IMR-90 (cell line): ENCODE data around the gene BAD. TPM values are rescaled to one million over a fixed set of nuclear protein-coding genes. Genes with fewer than 3 reads are reported as not detected.

Source experiments
- ATAC-seq: fragments of 200-7000 bp; cut with Tn5 transposase; 2 replicates; pipeline ENCODE4 v1.9.1; 2020; ENCODE audit warnings: low read depth, mild to moderate bottlenecking, moderate library complexity
- BruUV-seq: library from RNA; stranded (reverse); fragments of 400-500 nt; replicated peaks from 2 replicates; lab custom pipeline; 2021; lab: Mats Ljungman, UMichigan
- CTCF ChIA-PET: fragments of 300-600 bp; formaldehyde crosslinking; extraction: SDS; loops from one replicate; lab custom pipeline; 2021; ENCODE audit warnings: antibody characterized with exemption; lab: Yijun Ruan, JAX
- POLR2A ChIA-PET: fragments of 300-600 bp; sonication (Branson Sonifier 250); formaldehyde crosslinking; loops from one replicate; lab custom pipeline; 2022; ENCODE audit warnings: antibody characterized with exemption; ENCODE audit not compliant: unreplicated experiment; lab: Charles Lee
- DNase-seq: peaks from one replicate; pipeline ENCODE4 v3.0.0; 2013
- H2AFZ ChIP-seq: replicated peaks from 2 replicates; pipeline ENCODE3; 2013; ENCODE audit warnings: low read length, mild to moderate bottlenecking; ENCODE audit not compliant: poor library complexity
- H2AK5ac ChIP-seq: 2 replicates; pipeline ENCODE4 v1.6.1; 2013; ENCODE audit warnings: low read depth, low read length, inconsistent platforms
- H2AK9ac ChIP-seq: replicated peaks from 2 replicates; pipeline ENCODE3; 2013; ENCODE audit warnings: mild to moderate bottlenecking, low read depth, low read length, moderate library complexity; ENCODE audit not compliant: poor library complexity
- H2BK120ac ChIP-seq: 2 replicates; pipeline ENCODE4 v1.6.1; 2013; ENCODE audit warnings: low read depth, low read length, inconsistent platforms
- H2BK15ac ChIP-seq: 3 replicates; pipeline ENCODE4 v1.6.1; 2013; ENCODE audit warnings: low read depth, low read length, inconsistent platforms
- H2BK20ac ChIP-seq: 2 replicates; pipeline ENCODE4 v1.6.1; 2013; ENCODE audit warnings: low read depth, mild to moderate bottlenecking, inconsistent platforms, low read length, moderate library complexity
- H2BK5ac ChIP-seq: 2 replicates; pipeline ENCODE4 v1.6.1; 2013; ENCODE audit warnings: mild to moderate bottlenecking, low read depth, low read length, inconsistent platforms; ENCODE audit not compliant: poor library complexity, severe bottlenecking
- H3K14ac ChIP-seq: replicated peaks from 2 replicates; pipeline ENCODE4 v1.6.1; 2013; ENCODE audit warnings: low read depth, low read length, inconsistent platforms
- H3K18ac ChIP-seq: 2 replicates; pipeline ENCODE4 v1.6.1; 2013; ENCODE audit warnings: low read depth, low read length, control low read depth
- H3K23ac ChIP-seq: 2 replicates; pipeline ENCODE4 v1.6.1; 2013; ENCODE audit warnings: low read depth, low read length, inconsistent platforms
- H3K27ac ChIP-seq: 2 replicates; pipeline ENCODE4 v1.5.1; 2013; ENCODE audit warnings: mild to moderate bottlenecking, control low read depth, low read length; ENCODE audit not compliant: insufficient read depth
- H3K27me3 ChIP-seq: 2 replicates; pipeline ENCODE4 v1.6.1; 2013; ENCODE audit warnings: low read length; ENCODE audit not compliant: control insufficient read depth, insufficient read depth
- H3K36me3 ChIP-seq: 2 replicates; pipeline ENCODE4 v1.6.1; 2013; ENCODE audit warnings: low read length, mixed read lengths; ENCODE audit not compliant: control insufficient read depth, insufficient read depth
- H3K4ac ChIP-seq: 2 replicates; pipeline ENCODE4 v1.6.1; 2013; ENCODE audit warnings: low read depth, low read length, inconsistent platforms
- H3K4me1 ChIP-seq: 2 replicates; pipeline ENCODE4 v1.6.1; 2013; ENCODE audit warnings: low read length, mixed read lengths; ENCODE audit not compliant: control insufficient read depth, insufficient read depth
- H3K4me2 ChIP-seq: 2 replicates; pipeline ENCODE4 v1.6.1; 2013; ENCODE audit warnings: low read depth, mild to moderate bottlenecking, control low read depth, low read length, moderate library complexity
- H3K4me3 ChIP-seq: 2 replicates; pipeline ENCODE4 v1.5.1; 2013; ENCODE audit warnings: low read depth, mild to moderate bottlenecking, control low read depth, low read length, moderate library complexity; ENCODE audit not compliant: insufficient read depth
- H3K56ac ChIP-seq: 2 replicates; pipeline ENCODE4 v1.6.1; 2013; ENCODE audit warnings: low read length, inconsistent platforms; ENCODE audit not compliant: insufficient read depth; ENCODE audit errors: extremely low read depth
- H3K79me1 ChIP-seq, 2 experiments: 2 replicates each; pipeline ENCODE4 v1.6.1; 2013; ENCODE audit warnings: low read length in 2 of 2, inconsistent platforms in 1 of 2, low read depth in 1 of 2
- H3K9ac ChIP-seq: 2 replicates; pipeline ENCODE4 v1.6.1; 2013; ENCODE audit warnings: low read depth, low read length, control low read depth
- H3K9me1 ChIP-seq: 2 replicates; pipeline ENCODE4 v1.6.1; 2013; ENCODE audit warnings: low read length, inconsistent platforms; ENCODE audit not compliant: insufficient read depth
- H3K9me3 ChIP-seq: 2 replicates; pipeline ENCODE4 v1.6.1; 2013; ENCODE audit warnings: low read length; ENCODE audit not compliant: control insufficient read depth, insufficient read depth
- H4K20me1 ChIP-seq: 2 replicates; pipeline ENCODE4 v1.6.1; 2013; ENCODE audit warnings: low read length, inconsistent platforms; ENCODE audit not compliant: insufficient read depth
- H4K5ac ChIP-seq: 2 replicates; pipeline ENCODE4 v1.6.1; 2013; ENCODE audit warnings: mild to moderate bottlenecking, low read depth, low read length, control low read depth
- H4K8ac ChIP-seq, 2 experiments: 2 replicates each; pipeline ENCODE4 v1.6.1; 2013; ENCODE audit warnings: low read depth in 2 of 2, low read length in 2 of 2, control low read depth in 1 of 2, inconsistent platforms in 1 of 2
- H4K91ac ChIP-seq: 2 replicates; pipeline ENCODE4 v1.6.1; 2013; ENCODE audit warnings: low read depth, low read length, inconsistent platforms; ENCODE audit not compliant: insufficient read depth
- CEBPB ChIP-seq: IDR thresholded peaks from 2 replicates; pipeline ENCODE4 v1.6.1; 2012; ENCODE audit warnings: low read depth, low read length, improper control_type of control experiment
- ELK1 ChIP-seq: fragments of 150-350 bp; IDR thresholded peaks from 2 replicates; pipeline ENCODE4 v1.6.1; 2016; ENCODE audit warnings: low read depth, mild to moderate bottlenecking, low read length, moderate library complexity, borderline replicate concordance
- FOS ChIP-seq: fragments of 150-350 bp; IDR thresholded peaks from 2 replicates; pipeline ENCODE4 v1.6.1; 2016; ENCODE audit warnings: low read depth, low read length
- MAZ ChIP-seq: IDR thresholded peaks from 2 replicates; pipeline ENCODE4 v1.6.1; 2012; ENCODE audit warnings: low read depth, mild to moderate bottlenecking, low read length, improper control_type of control experiment, moderate library complexity, borderline replicate concordance
- NFE2L2 ChIP-seq: fragments of 150-350 bp; IDR thresholded peaks from 2 replicates; pipeline ENCODE4 v1.6.1; 2016; ENCODE audit warnings: low read depth, mild to moderate bottlenecking, low read length
- RAD21 ChIP-seq: IDR thresholded peaks from 2 replicates; pipeline ENCODE4 v1.6.1; 2012; ENCODE audit warnings: low read length, improper control_type of control experiment
- SMC3 ChIP-seq: fragments of 150-350 bp; IDR thresholded peaks from 2 replicates; pipeline ENCODE4 v1.6.1; 2016; ENCODE audit warnings: low read depth, mild to moderate bottlenecking, antibody characterized with exemption, low read length, moderate library complexity
- WGBS, 2 experiments: methylation state at CpG; one replicate each; pipeline versions ENCODE4 v1.1.5 to v1.1.7; 2013; ENCODE audit warnings: missing lambda C conversion rate in 2 of 2; ENCODE audit not compliant: insufficient read length in 1 of 2; ENCODE audit errors: extremely low coverage in 2 of 2; 5-methylcytosine and 5-hydroxymethylcytosine counted together
- dilution Hi-C: fragments of 300-500 bp; cut with HindIII; formaldehyde crosslinking; loops from one replicate; pipeline ENCODE4 v1.14.3; 2018; ENCODE audit warnings: low sequenced_read_pairs; ENCODE audit not compliant: unreplicated experiment
- in situ Hi-C: fragments of 300-500 bp; cut with MboI; formaldehyde crosslinking; loops from 3 replicates; pipeline ENCODE4 v1.14.3; 2019; ENCODE audit warnings: low sequenced_read_pairs, inconsistent platforms, mixed read lengths
- intact Hi-C: fragments of 100-400 bp; cut with micrococcal nuclease; formaldehyde crosslinking; loops from 2 replicates; pipeline ENCODE4 v1.10.0; 2022
- polyA plus RNA-seq, 3 experiments: library from polyadenylated mRNA; depleted of rRNA; stranded (reverse); fragments of >200 nt; gene quantifications; 2 replicates each; pipeline ENCODE4 v1.2.3, GENCODE V29; 2012; ENCODE audit warnings: low replicate concordance in 1 of 3
- total RNA-seq: library from RNA; depleted of rRNA; stranded (reverse); fragments of >200 nt; gene quantifications from 2 replicates; pipeline ENCODE4 v1.2.3, GENCODE V29; 2012
- TF ChIP-seq, protein P1 (sequence below): fragments of 150-350 bp; IDR thresholded peaks from 2 replicates; pipeline ENCODE4 v1.6.1; 2017; ENCODE audit warnings: mild to moderate bottlenecking, antibody characterized with exemption, low read length, low read depth

BAD gene
- total and polyA plus RNA-seq, 2 of the 4 experiments (the other 2 are of a cell fraction) = 30.3 to 68.0 TPM

GRCh38 chr11:64220798-64221197, 63.7 kb downstream of the BAD start:
- in situ Hi-C loops (no loop called here), dilution Hi-C loops (no loop called here), intact Hi-C loops (no loop called here)
- peaks cover 8 to 21% of the 10 kb centered on the region in 2 experiments; a peak in 2 of 4 replicates for H3K79me1 ChIP-seq
- no peak overlapping the region for H2BK5ac ChIP-seq
- no peak overlapping the region for H4K91ac ChIP-seq
- H3K56ac ChIP-seq = no peak overlapping the region
- no peak overlapping the region for H3K4ac ChIP-seq
- peaks cover 5% of the 10 kb centered on the region for H3K36me3 ChIP-seq
- DNase-seq (no peak), ATAC-seq (no peak)
- peaks cover 5% of the 10 kb centered on the region for H3K4me1 ChIP-seq
- H2AK5ac ChIP-seq = no peak overlapping the region
- H3K9ac ChIP-seq = no peak overlapping the region
- ChIA-PET POLR2A (no interaction called here), CTCF (no interaction called here)
- H2AFZ ChIP-seq = no peak overlapping the region
- 87% methylated on average over 8 of the region's 14 CpGs; no CpG with 5 or more reads in 1 of the 2 experiments for WGBS, 2 experiments
- H3K9me3 ChIP-seq = no peaks in the 10 kb centered on the region
- H3K4me2 ChIP-seq = no peak overlapping the region
- no peak overlapping the region for H2BK20ac ChIP-seq
- H3K4me3 ChIP-seq = no peak overlapping the region
- no TSS peak for BruUV-seq
- TF ChIP-seq RAD21 (no peak), CEBPB (no peak), MAZ (no peak), ELK1 (no peak), SMC3 (no peak), NFE2L2 (no peak), FOS (no peak)
- TF ChIP-seq, protein P1, sequence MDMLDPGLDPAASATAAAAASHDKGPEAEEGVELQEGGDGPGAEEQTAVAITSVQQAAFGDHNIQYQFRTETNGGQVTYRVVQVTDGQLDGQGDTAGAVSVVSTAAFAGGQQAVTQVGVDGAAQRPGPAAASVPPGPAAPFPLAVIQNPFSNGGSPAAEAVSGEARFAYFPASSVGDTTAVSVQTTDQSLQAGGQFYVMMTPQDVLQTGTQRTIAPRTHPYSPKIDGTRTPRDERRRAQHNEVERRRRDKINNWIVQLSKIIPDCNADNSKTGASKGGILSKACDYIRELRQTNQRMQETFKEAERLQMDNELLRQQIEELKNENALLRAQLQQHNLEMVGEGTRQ = no peak
- H3K27me3 ChIP-seq = no peaks in the 10 kb centered on the region
- no peak overlapping the region for H3K14ac ChIP-seq
- H2BK120ac ChIP-seq = no peak overlapping the region
- no peak overlapping the region for H3K18ac ChIP-seq
- no peak overlapping the region for H2AK9ac ChIP-seq
- H4K20me1 ChIP-seq = no peaks in the 10 kb centered on the region
- no peak overlapping the region for H3K27ac ChIP-seq
- no peak overlapping the region for H4K5ac ChIP-seq
- H4K8ac ChIP-seq = no peak overlapping the region
- H3K9me1 ChIP-seq = peaks cover 13% of the 10 kb centered on the region
- H2BK15ac ChIP-seq = no peak overlapping the region
- H3K23ac ChIP-seq = no peak overlapping the region
